ENCODE results near the gene ANKRD33B. TPM values are rescaled to one million over a fixed set of nuclear protein-coding genes. Genes with fewer than 3 reads are reported as not detected.

The ANKRD33B gene
- total and polyA plus RNA-seq, 9 of the 15 experiments (the other 6 are each of a cell fraction or from before 2014, with no cell fraction given): 0.10 to 1.7 (median 0.40) TPM

- TF ChIP-seq, protein P1, sequence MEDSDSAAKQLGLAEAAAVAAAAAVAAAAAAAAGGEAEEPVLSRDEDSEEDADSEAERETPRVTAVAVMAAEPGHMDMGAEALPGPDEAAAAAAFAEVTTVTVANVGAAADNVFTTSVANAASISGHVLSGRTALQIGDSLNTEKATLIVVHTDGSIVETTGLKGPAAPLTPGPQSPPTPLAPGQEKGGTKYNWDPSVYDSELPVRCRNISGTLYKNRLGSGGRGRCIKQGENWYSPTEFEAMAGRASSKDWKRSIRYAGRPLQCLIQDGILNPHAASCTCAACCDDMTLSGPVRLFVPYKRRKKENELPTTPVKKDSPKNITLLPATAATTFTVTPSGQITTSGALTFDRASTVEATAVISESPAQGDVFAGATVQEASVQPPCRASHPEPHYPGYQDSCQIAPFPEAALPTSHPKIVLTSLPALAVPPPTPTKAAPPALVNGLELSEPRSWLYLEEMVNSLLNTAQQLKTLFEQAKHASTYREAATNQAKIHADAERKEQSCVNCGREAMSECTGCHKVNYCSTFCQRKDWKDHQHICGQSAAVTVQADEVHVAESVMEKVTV (CRISPR knock-in tag; IDR thresholded peaks at IDR 0.05): peak; percentile 5; the same call in 1 of the 2 replicates
- TF ChIP-seq SETDB1 (IDR thresholded peaks at IDR 0.05; ENCODE audit: low read length) (no peak), ARNT (IDR thresholded peaks at IDR 0.05) (no peak), TAF1 (IDR thresholded peaks at IDR 0.05; ENCODE audit: control insufficient read depth, extremely low read depth, insufficient read depth, low read length, severe bottlenecking) (no peak), ZBTB7A (IDR thresholded peaks at IDR 0.05; ENCODE audit: borderline replicate concordance, control insufficient read depth, low read depth, low read length) (no peak), CHD2 (IDR thresholded peaks at IDR 0.05; ENCODE audit: low read depth, low read length) (no peak), FIP1L1 (IDR thresholded peaks at IDR 0.05; ENCODE audit: low read depth, low read length, poor library complexity, severe bottlenecking) (no peak), PCBP1 (IDR thresholded peaks at IDR 0.05; ENCODE audit: low read depth, low read length, poor library complexity, severe bottlenecking) (no peak), ZNF140 (CRISPR knock-in tag; IDR thresholded peaks at IDR 0.05) (no peak), RAD21 (CRISPR knock-in tag; conservative IDR thresholded peaks at IDR 0.05 in 1 of 2, IDR thresholded peaks at IDR 0.05 in 1 of 2) (peak; percentile 19 to 58; a peak in 2 of 4 replicates), SMAD2 (IDR thresholded peaks at IDR 0.05; ENCODE audit: low read depth, low read length) (no peak), FOXA3 (CRISPR knock-in tag; conservative IDR thresholded peaks at IDR 0.05 in 1 of 2, IDR thresholded peaks at IDR 0.05 in 1 of 2) (no peak), MCM2 (IDR thresholded peaks at IDR 0.05; ENCODE audit: low read depth) (no peak), HMGN3 (IDR thresholded peaks at IDR 0.05; ENCODE audit: borderline replicate concordance, extremely low read depth, insufficient read length, low read depth, low read length) (no peak)
- TF ChIP-seq, protein P2, sequence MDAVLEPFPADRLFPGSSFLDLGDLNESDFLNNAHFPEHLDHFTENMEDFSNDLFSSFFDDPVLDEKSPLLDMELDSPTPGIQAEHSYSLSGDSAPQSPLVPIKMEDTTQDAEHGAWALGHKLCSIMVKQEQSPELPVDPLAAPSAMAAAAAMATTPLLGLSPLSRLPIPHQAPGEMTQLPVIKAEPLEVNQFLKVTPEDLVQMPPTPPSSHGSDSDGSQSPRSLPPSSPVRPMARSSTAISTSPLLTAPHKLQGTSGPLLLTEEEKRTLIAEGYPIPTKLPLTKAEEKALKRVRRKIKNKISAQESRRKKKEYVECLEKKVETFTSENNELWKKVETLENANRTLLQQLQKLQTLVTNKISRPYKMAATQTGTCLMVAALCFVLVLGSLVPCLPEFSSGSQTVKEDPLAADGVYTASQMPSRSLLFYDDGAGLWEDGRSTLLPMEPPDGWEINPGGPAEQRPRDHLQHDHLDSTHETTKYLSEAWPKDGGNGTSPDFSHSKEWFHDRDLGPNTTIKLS (IDR thresholded peaks at IDR 0.05; ENCODE audit: borderline replicate concordance, low read depth): no peak
- TF ChIP-seq, protein P3, sequence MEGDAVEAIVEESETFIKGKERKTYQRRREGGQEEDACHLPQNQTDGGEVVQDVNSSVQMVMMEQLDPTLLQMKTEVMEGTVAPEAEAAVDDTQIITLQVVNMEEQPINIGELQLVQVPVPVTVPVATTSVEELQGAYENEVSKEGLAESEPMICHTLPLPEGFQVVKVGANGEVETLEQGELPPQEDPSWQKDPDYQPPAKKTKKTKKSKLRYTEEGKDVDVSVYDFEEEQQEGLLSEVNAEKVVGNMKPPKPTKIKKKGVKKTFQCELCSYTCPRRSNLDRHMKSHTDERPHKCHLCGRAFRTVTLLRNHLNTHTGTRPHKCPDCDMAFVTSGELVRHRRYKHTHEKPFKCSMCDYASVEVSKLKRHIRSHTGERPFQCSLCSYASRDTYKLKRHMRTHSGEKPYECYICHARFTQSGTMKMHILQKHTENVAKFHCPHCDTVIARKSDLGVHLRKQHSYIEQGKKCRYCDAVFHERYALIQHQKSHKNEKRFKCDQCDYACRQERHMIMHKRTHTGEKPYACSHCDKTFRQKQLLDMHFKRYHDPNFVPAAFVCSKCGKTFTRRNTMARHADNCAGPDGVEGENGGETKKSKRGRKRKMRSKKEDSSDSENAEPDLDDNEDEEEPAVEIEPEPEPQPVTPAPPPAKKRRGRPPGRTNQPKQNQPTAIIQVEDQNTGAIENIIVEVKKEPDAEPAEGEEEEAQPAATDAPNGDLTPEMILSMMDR (IDR thresholded peaks at IDR 0.05 in 2 of 3, conservative IDR thresholded peaks at IDR 0.05 in 1 of 3; ENCODE audit: insufficient read depth in 2 of 3, low read depth in 1 of 3, low read length in 3 of 3): peak; percentile 29 to 45 (median 30); a peak in 3 of 6 replicates
- TF ChIP-seq, protein P4, sequence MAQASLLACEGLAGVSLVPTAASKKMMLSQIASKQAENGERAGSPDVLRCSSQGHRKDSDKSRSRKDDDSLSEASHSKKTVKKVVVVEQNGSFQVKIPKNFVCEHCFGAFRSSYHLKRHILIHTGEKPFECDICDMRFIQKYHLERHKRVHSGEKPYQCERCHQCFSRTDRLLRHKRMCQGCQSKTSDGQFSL (CRISPR knock-in tag; IDR thresholded peaks at IDR 0.05): peak; percentile 54; the same call in 1 of the 2 replicates
- TF ChIP-seq, protein P4 (tag; IDR thresholded peaks at IDR 0.05): peak in 1 of 2 experiments; percentile 60; a peak in 2 of 4 replicates
- TF ChIP-seq, protein P5, sequence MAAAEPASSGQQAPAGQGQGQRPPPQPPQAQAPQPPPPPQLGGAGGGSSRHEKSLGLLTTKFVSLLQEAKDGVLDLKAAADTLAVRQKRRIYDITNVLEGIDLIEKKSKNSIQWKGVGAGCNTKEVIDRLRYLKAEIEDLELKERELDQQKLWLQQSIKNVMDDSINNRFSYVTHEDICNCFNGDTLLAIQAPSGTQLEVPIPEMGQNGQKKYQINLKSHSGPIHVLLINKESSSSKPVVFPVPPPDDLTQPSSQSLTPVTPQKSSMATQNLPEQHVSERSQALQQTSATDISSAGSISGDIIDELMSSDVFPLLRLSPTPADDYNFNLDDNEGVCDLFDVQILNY (CRISPR knock-in tag; IDR thresholded peaks at IDR 0.05): no peak
These were observed 35.6 kb upstream of the ANKRD33B start (continued) for GRCh38 chr5:10528056-10528816.

All from K562 (cell line).